ENCODE data around the gene COLEC11.

- no peak for TF ChIP-seq ESRRA (IDR thresholded peaks at IDR 0.05; ENCODE audit: low read length)
- TF ChIP-seq MAX (IDR thresholded peaks at IDR 0.05; ENCODE audit: low read depth, low read length) = no peak
- no peak for TF ChIP-seq CTCF (IDR thresholded peaks at IDR 0.05 in 2 of 3, conservative IDR thresholded peaks at IDR 0.05 in 1 of 3; ENCODE audit: control insufficient read depth in 2 of 3, extremely low read depth in 1 of 3, insufficient read depth in 1 of 3, low read depth in 3 of 3, low read length in 3 of 3)
- TF ChIP-seq CEBPB (IDR thresholded peaks at IDR 0.05; ENCODE audit: borderline replicate concordance in 1 of 2, low read depth in 2 of 2, low read length in 2 of 2) = no peak
- no peak for TF ChIP-seq RAD51 (IDR thresholded peaks at IDR 0.05)
Measured at GRCh38 chr2:3594493-3595281, at the start of gene COLEC11.

All from GM12878 (cell line).